Activated naive CD4-positive, alpha-beta T cell treated with anti-CD3 and anti-CD28 coated beads for 36 hours (primary cell): ENCODE results near the gene RGL2. TPM values are rescaled to one million over a fixed set of nuclear protein-coding genes. Genes with fewer than 3 reads are reported as not detected.
A peak's percentile ranks its signal among the peaks of the same experiment; 100 is the strongest.

Experiments
- CTCF ChIA-PET: fragments of 350-600 bp; sonication (Branson Sonifier 250); formaldehyde crosslinking; loops from one replicate; lab custom pipeline; 2021; ENCODE audit warnings: antibody characterized with exemption; lab: Charles Lee
- DNase-seq: peaks from one replicate; pipeline ENCODE4 v3.0.0-alpha.2; 2020
- H3K27ac Mint-ChIP-seq: one replicate; pipeline ENCODE4 v1.8.0; 2021; ENCODE audit warnings: mild to moderate bottlenecking, mixed read lengths
- H3K27me3 Mint-ChIP-seq: one replicate; pipeline ENCODE4 v1.8.0; 2021; ENCODE audit warnings: low read depth, mixed read lengths
- H3K36me3 Mint-ChIP-seq: one replicate; pipeline ENCODE4 v1.8.0; 2021; ENCODE audit warnings: low read depth, mixed read lengths
- H3K4me1 Mint-ChIP-seq: one replicate; pipeline ENCODE4 v1.8.0; 2021; ENCODE audit warnings: low read depth, mixed read lengths
- H3K4me3 Mint-ChIP-seq: one replicate; pipeline ENCODE4 v1.8.0; 2021; ENCODE audit warnings: mild to moderate bottlenecking, moderate library complexity, mixed read lengths
- H3K9me3 Mint-ChIP-seq: one replicate; pipeline ENCODE4 v1.8.0; 2021; ENCODE audit warnings: mixed read lengths
- intact Hi-C: fragments of 100-400 bp; cut with micrococcal nuclease; formaldehyde crosslinking; loops from one replicate; pipeline ENCODE4 v1.15.1; 2023
- total RNA-seq, 2 experiments: library from RNA; stranded (reverse); gene quantifications; one replicate each; pipeline ENCODE4 v1.2.3, GENCODE V29; 2021

RGL2 gene
- total RNA-seq, 2 experiments from 2014 or later = 23.8 to 27.8 TPM

DNA sequence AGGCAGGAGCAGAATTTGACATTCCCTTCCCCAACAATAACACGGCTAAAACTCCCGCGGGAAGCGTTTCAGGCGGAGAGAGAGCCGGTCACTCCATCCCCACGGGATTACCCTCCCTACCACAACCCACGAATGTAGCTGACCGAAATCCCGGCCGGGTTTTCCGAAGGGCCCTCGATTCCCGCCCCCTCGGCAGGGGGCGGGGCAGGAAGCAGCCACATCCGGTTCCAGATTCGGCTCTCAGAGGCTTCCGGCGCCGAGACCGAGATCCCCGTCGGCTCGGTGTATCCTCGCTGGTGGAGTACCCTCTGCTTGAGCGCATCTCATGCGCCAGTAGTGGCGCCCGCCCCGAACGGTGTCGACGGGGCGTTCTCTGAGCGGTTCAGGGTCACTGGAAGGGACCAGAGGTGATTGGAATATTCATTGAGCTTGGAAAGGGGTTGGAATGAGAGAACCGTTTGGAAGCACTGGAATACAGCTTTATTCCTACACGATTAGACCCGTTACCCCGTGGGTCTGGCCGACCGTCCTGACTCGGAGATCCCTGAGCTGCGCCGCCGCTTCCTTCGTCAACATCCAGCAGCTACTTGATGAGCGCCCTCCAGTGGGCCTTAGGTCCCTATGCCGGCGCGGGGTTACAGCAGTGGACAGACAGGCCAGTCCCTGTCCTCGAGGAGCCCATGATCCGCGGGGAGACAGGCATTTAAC, 649 bp upstream of the RGL2 start:
- Mint-ChIP-seq H3K27ac (peak overlapping the region; percentile 98), H3K4me3 (peak overlapping the region; percentile 85), H3K36me3 (peaks cover 26% of the 10 kb centered on the region), H3K9me3 (no peaks in the 10 kb centered on the region), H3K27me3 (no peaks in the 10 kb centered on the region), H3K4me1 (peaks cover 29% of the 10 kb centered on the region)
- peak; percentile 96 for DNase-seq
- CTCF ChIA-PET = interaction anchor here (0.6 to 1.7 kb wide), 8 partner anchors 10 to 49 kb away, joined by 3 to 13 read pairs (median 4); partner anchors contain the start of genes RPS18, VPS52 and WDR46
- intact Hi-C loops = loop anchor here (1.0 to 2.0 kb wide), 8 partner anchors 15 to 111 kb away; partner anchors contain the start of genes B3GALT4, PHF1, RXRB and SLC39A7

DNA sequence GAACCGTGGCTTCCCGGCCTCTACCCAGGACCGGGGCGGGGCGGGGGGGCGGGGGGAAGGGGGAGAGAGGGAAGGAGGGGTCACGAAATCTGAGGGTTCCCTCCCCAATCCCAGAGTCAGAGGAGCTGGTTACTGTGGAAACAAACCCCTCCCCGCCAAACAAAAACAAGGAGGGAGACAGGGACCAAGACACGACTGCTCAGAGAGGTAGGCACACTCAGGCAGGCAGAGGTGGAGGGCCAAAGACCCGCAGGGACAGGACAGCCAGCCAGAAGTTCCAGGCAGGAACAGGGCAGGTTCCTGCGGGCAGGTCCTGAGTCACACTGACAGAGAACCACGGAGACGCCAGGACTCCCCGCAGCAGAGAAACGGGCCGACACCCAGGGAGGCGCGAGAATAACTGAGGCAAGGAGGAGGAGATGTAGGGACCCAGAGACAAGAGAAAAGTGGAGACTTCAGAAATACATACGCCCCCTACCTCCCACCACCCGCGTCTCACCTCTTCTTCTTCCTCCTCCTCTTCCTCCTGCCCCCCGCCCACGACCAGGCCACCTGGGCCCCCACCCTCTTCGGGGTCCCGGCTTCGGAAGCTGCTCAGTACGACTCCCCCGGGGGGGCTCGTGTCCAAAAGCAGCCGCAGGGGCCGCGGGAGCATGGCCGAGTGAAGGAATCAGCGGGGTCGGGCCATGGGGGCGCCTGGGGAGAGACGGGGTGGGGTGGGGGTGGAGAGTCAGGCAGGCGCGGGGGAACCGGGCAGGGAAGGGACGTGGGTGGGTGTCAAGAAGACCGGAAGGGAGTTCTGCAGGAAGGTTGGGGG, 578 bp downstream of the RGL2 start:
- DNase-seq = peak; percentile 74
- Mint-ChIP-seq H3K9me3 (no peaks in the 10 kb centered on the region), H3K27me3 (no peaks in the 10 kb centered on the region), H3K4me1 (peaks cover 25% of the 10 kb centered on the region), H3K36me3 (peaks cover 21% of the 10 kb centered on the region), H3K27ac (peak overlapping the region; percentile 98), H3K4me3 (peak overlapping the region; percentile 85)
- CTCF ChIA-PET = interaction anchor here (1.0 to 1.7 kb wide), 4 partner anchors 13 to 46 kb away, joined by 4 to 13 read pairs (median 5); partner anchors contain the start of genes RPS18 and VPS52
- intact Hi-C loops = loop anchor here (1.0 to 2.0 kb wide), 3 partner anchors 9 to 113 kb away; partner anchors contain the start of genes PFDN6, PHF1 and WDR46

GRCh38 chr6:33297406-33297955, 1.3 kb downstream of the RGL2 start:
- Mint-ChIP-seq H3K27me3 (no peaks in the 10 kb centered on the region), H3K4me1 (peaks cover 25% of the 10 kb centered on the region), H3K9me3 (no peaks in the 10 kb centered on the region), H3K27ac (no peak overlapping the region), H3K36me3 (peaks cover 22% of the 10 kb centered on the region), H3K4me3 (peak overlapping the region; percentile 32)
- CTCF ChIA-PET = interaction anchor here (1.0 kb wide), 1 partner anchor 20 kb away, joined by 4 read pairs; no protein-coding TSS in a partner anchor
- DNase-seq = no peak
- intact Hi-C loops = no loop called here

GRCh38 chr6:33296797-33297405, 1.8 kb downstream of the RGL2 start:
- H3K9me3 Mint-ChIP-seq = no peaks in the 10 kb centered on the region
- no peak overlapping the region for H3K4me3 Mint-ChIP-seq
- DNase-seq = no peak
- CTCF ChIA-PET = no interaction called here
- intact Hi-C loops = no loop called here
- peak overlapping the region; percentile 4 for H3K27ac Mint-ChIP-seq
- peaks cover 19% of the 10 kb centered on the region for H3K36me3 Mint-ChIP-seq
- no peaks in the 10 kb centered on the region for H3K27me3 Mint-ChIP-seq
- peaks cover 25% of the 10 kb centered on the region for H3K4me1 Mint-ChIP-seq

- peaks cover 27% of the 10 kb centered on the region for H3K4me1 Mint-ChIP-seq
- CTCF ChIA-PET = no interaction called here
- H3K4me3 Mint-ChIP-seq = no peak overlapping the region
- intact Hi-C loops = no loop called here
- H3K27ac Mint-ChIP-seq = no peak overlapping the region
- no peaks in the 10 kb centered on the region for H3K27me3 Mint-ChIP-seq
- peaks cover 23% of the 10 kb centered on the region for H3K36me3 Mint-ChIP-seq
- H3K9me3 Mint-ChIP-seq = no peaks in the 10 kb centered on the region
- no peak for DNase-seq
These were observed 2.9 kb downstream of the RGL2 start for GRCh38 chr6:33295621-33296369.

DNA sequence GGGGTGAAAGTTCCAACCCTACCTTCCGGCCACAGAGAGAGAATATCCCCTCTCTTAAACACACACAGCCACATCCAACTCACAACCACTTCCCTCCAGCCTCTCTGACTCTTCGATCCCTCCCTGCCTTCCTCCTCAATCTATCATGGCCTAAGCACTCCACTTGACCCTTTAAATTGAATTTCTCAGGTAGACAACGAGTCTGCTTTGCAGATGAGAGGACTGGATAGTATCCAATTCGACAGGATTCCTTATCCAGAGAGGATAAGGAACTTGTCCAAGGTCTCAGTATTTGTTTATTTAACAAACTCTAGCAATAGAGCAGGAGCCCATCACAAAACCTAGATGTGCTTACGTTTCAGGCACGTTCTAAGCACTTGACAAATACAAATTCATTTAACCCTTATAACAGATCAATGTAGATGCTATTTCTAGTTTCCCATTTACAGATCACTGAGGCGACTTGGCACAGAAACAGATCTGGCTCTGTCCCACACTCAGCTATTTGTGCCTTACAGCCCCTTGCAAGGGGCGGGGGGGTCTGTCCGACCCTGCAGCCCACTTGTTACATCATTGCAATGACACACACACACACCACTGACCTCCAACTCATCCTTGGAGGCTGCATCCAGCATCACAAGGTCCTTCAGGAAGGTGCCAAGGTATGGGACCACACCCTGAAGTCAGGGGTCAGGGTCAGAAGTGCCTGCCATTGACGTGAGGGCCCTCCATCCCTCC, 4.5 kb downstream of the RGL2 start:
- Mint-ChIP-seq H3K4me3 (no peak overlapping the region), H3K27me3 (no peaks in the 10 kb centered on the region), H3K4me1 (peaks cover 28% of the 10 kb centered on the region), H3K9me3 (no peaks in the 10 kb centered on the region), H3K27ac (no peak overlapping the region), H3K36me3 (peaks cover 10% of the 10 kb centered on the region)
- no peak for DNase-seq
- intact Hi-C loops = no loop called here
- CTCF ChIA-PET = no interaction called here

GRCh38 chr6:33292996-33293682, 5.6 kb downstream of the RGL2 start:
- intact Hi-C loops = no loop called here
- H3K27ac Mint-ChIP-seq = peak overlapping the region; percentile 28
- peaks cover 33% of the 10 kb centered on the region for H3K4me1 Mint-ChIP-seq

GRCh38 chr6:33290459-33290858, 8.3 kb downstream of the RGL2 start:
- DNase-seq = no peak
- intact Hi-C loops = no loop called here
- H3K36me3 Mint-ChIP-seq = peaks cover 16% of the 10 kb centered on the region
- H3K4me1 Mint-ChIP-seq = peaks cover 40% of the 10 kb centered on the region
- CTCF ChIA-PET = interaction anchor here (0.9 to 2.7 kb wide), 5 partner anchors 10 to 53 kb away, joined by 3 to 11 read pairs (median 3); partner anchors contain the start of gene B3GALT4
- H3K4me3 Mint-ChIP-seq = peak overlapping the region; percentile 99
- H3K9me3 Mint-ChIP-seq = no peaks in the 10 kb centered on the region
- peak overlapping the region; percentile 91 for H3K27ac Mint-ChIP-seq
- no peaks in the 10 kb centered on the region for H3K27me3 Mint-ChIP-seq

More at GRCh38 chr6:33292996-33293682, 5.6 kb downstream of the RGL2 start:
- Mint-ChIP-seq H3K4me3 (no peak overlapping the region), H3K36me3 (peaks cover 12% of the 10 kb centered on the region), H3K27me3 (no peaks in the 10 kb centered on the region), H3K9me3 (no peaks in the 10 kb centered on the region)
- CTCF ChIA-PET = interaction anchor here (0.6 kb wide), 1 partner anchor 14 kb away, joined by 3 read pairs; no protein-coding TSS in a partner anchor
- DNase-seq = no peak

DNA sequence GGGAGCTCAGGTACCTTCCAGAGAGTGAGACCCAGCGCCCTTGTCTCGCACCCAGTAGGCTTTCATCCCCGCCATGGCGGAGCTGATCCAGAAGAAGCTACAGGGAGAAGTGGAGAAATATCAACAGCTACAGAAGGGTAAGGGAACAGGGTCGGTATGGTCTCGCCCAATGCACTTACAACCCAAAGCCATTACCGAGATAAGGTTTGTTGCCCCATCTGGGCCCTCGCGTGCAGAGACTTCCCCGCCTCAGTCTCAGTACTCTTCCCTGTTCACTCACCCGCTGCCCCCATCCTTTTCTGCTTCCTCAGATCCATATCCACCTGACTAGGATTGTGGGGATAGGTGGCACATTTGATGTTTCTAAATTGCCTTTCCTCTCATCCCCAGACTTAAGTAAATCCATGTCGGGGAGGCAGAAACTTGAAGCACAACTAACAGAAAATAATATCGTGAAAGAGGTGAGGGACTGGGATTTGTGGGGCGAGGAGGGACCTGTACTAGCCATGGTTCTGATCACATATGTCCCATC, 8.9 kb downstream of the RGL2 start:
- peaks cover 16% of the 10 kb centered on the region for H3K36me3 Mint-ChIP-seq
- H3K9me3 Mint-ChIP-seq = no peaks in the 10 kb centered on the region
- H3K27me3 Mint-ChIP-seq = no peaks in the 10 kb centered on the region
- no peak for DNase-seq
- H3K27ac Mint-ChIP-seq = peak overlapping the region; percentile 91
- H3K4me3 Mint-ChIP-seq = peak overlapping the region; percentile 99
- H3K4me1 Mint-ChIP-seq = peaks cover 40% of the 10 kb centered on the region
- intact Hi-C loops = loop anchor here (1.0 to 2.0 kb wide), 5 partner anchors 8 to 499 kb away; partner anchors contain the start of genes LEMD2, RGL2 and VPS52
- CTCF ChIA-PET = interaction anchor here (0.9 to 2.7 kb wide), 6 partner anchors 11 to 54 kb away, joined by 3 to 11 read pairs (median 3); partner anchors contain the start of gene B3GALT4
